ENCODE results near the gene COL5A1. TPM values are rescaled to one million over a fixed set of nuclear protein-coding genes. Genes with fewer than 3 reads are reported as not detected.

COL5A1 gene
- total RNA-seq, 1 experiment from 2014 or later = 9.5 TPM

- peak; percentile 12 for DNase-seq
- Histone ChIP-seq H3K27ac (ENCODE audit: insufficient read length, low read depth, low read length) (no peak overlapping the region), H3K9ac (ENCODE audit: extremely low read depth, insufficient read length, low read length) (no peak overlapping the region), H2BK15ac (ENCODE audit: low read depth, low read length) (no peak overlapping the region), H4K8ac (replicated peaks; ENCODE audit: insufficient read length, low read depth, low read length) (no peak overlapping the region), H3T11ph (ENCODE audit: low read length) (no peak overlapping the region), H3K18ac (ENCODE audit: insufficient read length, low read depth, low read length) (no peak overlapping the region), H2BK12ac (ENCODE audit: insufficient read length, low read depth, low read length) (no peak overlapping the region), H3K23me2 (ENCODE audit: insufficient read length, low read depth, low read length, poor library complexity, severe bottlenecking) (no peaks in the 10 kb centered on the region), H3K4me1 (ENCODE audit: insufficient read depth, low read length) (no peaks in the 10 kb centered on the region), H4K20me1 (ENCODE audit: control insufficient read depth, insufficient read depth, insufficient read length) (no peaks in the 10 kb centered on the region), H4K5ac (ENCODE audit: insufficient read length, low read depth, low read length) (no peak overlapping the region), H2BK120ac (ENCODE audit: low read depth, low read length, poor library complexity, severe bottlenecking) (no peak overlapping the region), H3K27me3 (ENCODE audit: insufficient read depth, low read length) (no peaks in the 10 kb centered on the region), H3K23ac (ENCODE audit: insufficient read length, low read depth, low read length) (no peak overlapping the region), H3K14ac (ENCODE audit: insufficient read depth, low read length) (no peak overlapping the region), H3K4me2 (ENCODE audit: insufficient read depth, insufficient read length, low read length) (no peak overlapping the region), H3K4ac (ENCODE audit: low read depth, low read length) (no peak overlapping the region), H2BK20ac (ENCODE audit: low read depth, low read length, poor library complexity, severe bottlenecking) (no peak overlapping the region), H2AK5ac (ENCODE audit: insufficient read length, low read length) (no peak overlapping the region), H2BK5ac (ENCODE audit: insufficient read length, low read length) (no peak overlapping the region), H3K79me1 (ENCODE audit: insufficient read depth, low read depth, low read length, poor library complexity, severe bottlenecking) (no peaks in the 10 kb centered on the region), H3K9me3 (ENCODE audit: control insufficient read depth, low read depth, low read length) (peaks cover 5% of the 10 kb centered on the region), H3K79me2 (ENCODE audit: insufficient read depth, low read length) (no peaks in the 10 kb centered on the region), H3K56ac (ENCODE audit: insufficient read length, low read depth, low read length) (no peak overlapping the region), H2AFZ (ENCODE audit: low read length) (no peak overlapping the region), H4K91ac (ENCODE audit: insufficient read length, low read depth, low read length) (no peak overlapping the region)
- Mint-ChIP-seq H3K4me3 (no peak overlapping the region), H3K27me3 (ENCODE audit: low read depth) (peaks cover 4% of the 10 kb centered on the region), H3K9me3 (peaks cover 7 to 8% of the 10 kb centered on the region in 2 experiments; a peak in 3 of 5 replicates), H3K4me1 (no peaks in the 10 kb centered on the region), H3K36me3 (ENCODE audit: insufficient read depth in 1 of 3, low read depth in 3 of 3) (no peaks in the 10 kb centered on the region; a peak in 1 of 7 replicates), H3K27ac (no peak overlapping the region)
- no peak for TF ChIP-seq CTCF (conservative IDR thresholded peaks at IDR 0.05)
- no CpG with 5 or more reads among the region's 12 CpGs for WGBS (ENCODE audit: extremely low coverage, insufficient read length, low lambda C conversion rate)
Observed at GRCh38 chr9:134851020-134851419, 209.4 kb downstream of the COL5A1 start.
